OCI-LY3 (cell line): ENCODE data around the gene IGFBPL1.

Experiments used
- H2AFZ ChIP-seq: fragments of 200-600, 300-600 bp; shearing (Covaris generic); 2 replicates; pipeline ENCODE4 v1.6.0; 2014; ENCODE audit warnings: antibody characterized with exemption, low read depth, low read length
- H3K27ac ChIP-seq: fragments of 200-600, 300-600 bp; sonication (generic); 2 replicates; pipeline ENCODE4 v1.5.1; 2014; ENCODE audit warnings: mild to moderate bottlenecking, low read length, moderate library complexity, mixed read lengths
- H3K27me3 ChIP-seq: fragments of 200-600, 300-600 bp; sonication (generic); 2 replicates; pipeline ENCODE4 v1.6.1; 2014; ENCODE audit warnings: low read depth, low read length, mixed read lengths
- H3K36me3 ChIP-seq: fragments of 200-600, 300-600 bp; sonication (generic); replicated peaks from 2 replicates; pipeline ENCODE3; 2014; ENCODE audit warnings: low read depth, low read length, mixed read lengths
- H3K4me1 ChIP-seq: fragments of 300-600, 200-600 bp; sonication (generic); 2 replicates; pipeline ENCODE4 v1.6.1; 2014; ENCODE audit warnings: low read length, mixed read lengths
- H3K4me2 ChIP-seq: fragments of 200-600, 300-600 bp; sonication (generic); 2 replicates; pipeline ENCODE4 v1.6.1; 2014; ENCODE audit warnings: low read length, mixed read lengths
- H3K4me3 ChIP-seq: fragments of 300-600, 200-600 bp; sonication (generic); 2 replicates; pipeline ENCODE4 v1.5.1; 2014; ENCODE audit warnings: antibody characterized with exemption, mild to moderate bottlenecking, low read length, moderate library complexity
- H3K79me2 ChIP-seq: fragments of 300-600, 200-600 bp; shearing (Covaris generic); 2 replicates; pipeline ENCODE4 v1.6.1; 2014; ENCODE audit warnings: mild to moderate bottlenecking, low read length, mixed read lengths
- H3K9ac ChIP-seq: fragments of 300-600, 200-600 bp; shearing (Covaris generic); 2 replicates; pipeline ENCODE4 v1.6.0; 2014; ENCODE audit warnings: mild to moderate bottlenecking, low read length, moderate library complexity
- H3K9me3 ChIP-seq: fragments of 200-600, 300-600 bp; shearing (Covaris generic); 2 replicates; pipeline ENCODE4 v1.6.1; 2014; ENCODE audit warnings: low read length, mixed read lengths; ENCODE audit not compliant: insufficient read depth
- H4K20me1 ChIP-seq: fragments of 200-600, 300-600 bp; sonication (generic); 2 replicates; pipeline ENCODE4 v1.6.1; 2016; ENCODE audit warnings: low read length, mixed read lengths; ENCODE audit not compliant: insufficient read depth
- EZH2phosphoT487 ChIP-seq: fragments of 200-600 bp; shearing (Covaris generic); IDR thresholded peaks from 2 replicates; pipeline ENCODE4 v1.6.1; 2018; ENCODE audit warnings: antibody characterized with exemption, mixed run types, low read depth
- TF ChIP-seq, protein P1 (sequence below): fragments of 200-600, 300-600 bp; sonication (generic); IDR thresholded peaks from 2 replicates; pipeline ENCODE4 v1.5.1; 2014; ENCODE audit warnings: antibody characterized with exemption, low read length, low read depth

Gene IGFBPL1

DNA sequence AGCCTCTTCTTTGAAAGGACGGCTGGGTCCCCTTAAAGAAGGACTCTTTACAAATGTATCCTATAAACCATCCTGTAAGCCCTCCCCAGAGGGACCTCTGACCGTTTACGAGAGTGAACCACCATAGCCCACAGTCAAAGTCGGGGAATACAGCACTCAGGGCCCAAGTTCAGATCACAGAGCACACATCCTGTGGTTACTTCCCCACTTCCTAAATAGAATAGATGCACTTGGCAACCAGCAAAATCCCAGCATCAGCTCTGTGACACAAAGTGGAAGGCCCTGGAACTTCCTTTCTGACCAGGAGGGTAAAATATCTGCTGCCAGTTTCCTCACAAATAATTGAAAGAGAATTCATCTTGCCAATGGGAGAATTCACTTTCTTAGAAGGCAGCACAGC is 6.9 kb upstream of the IGFBPL1 start:
- Histone ChIP-seq H4K20me1 (no peaks in the 10 kb centered on the region), H3K9me3 (no peaks in the 10 kb centered on the region), H3K4me2 (no peak overlapping the region), H3K79me2 (no peaks in the 10 kb centered on the region), H3K36me3 (no peaks in the 10 kb centered on the region), H2AFZ (no peak overlapping the region), H3K9ac (no peak overlapping the region), H3K27me3 (peaks cover 9% of the 10 kb centered on the region), H3K4me1 (no peaks in the 10 kb centered on the region), H3K4me3 (no peak overlapping the region), H3K27ac (no peak overlapping the region)
- TF ChIP-seq, protein P1, sequence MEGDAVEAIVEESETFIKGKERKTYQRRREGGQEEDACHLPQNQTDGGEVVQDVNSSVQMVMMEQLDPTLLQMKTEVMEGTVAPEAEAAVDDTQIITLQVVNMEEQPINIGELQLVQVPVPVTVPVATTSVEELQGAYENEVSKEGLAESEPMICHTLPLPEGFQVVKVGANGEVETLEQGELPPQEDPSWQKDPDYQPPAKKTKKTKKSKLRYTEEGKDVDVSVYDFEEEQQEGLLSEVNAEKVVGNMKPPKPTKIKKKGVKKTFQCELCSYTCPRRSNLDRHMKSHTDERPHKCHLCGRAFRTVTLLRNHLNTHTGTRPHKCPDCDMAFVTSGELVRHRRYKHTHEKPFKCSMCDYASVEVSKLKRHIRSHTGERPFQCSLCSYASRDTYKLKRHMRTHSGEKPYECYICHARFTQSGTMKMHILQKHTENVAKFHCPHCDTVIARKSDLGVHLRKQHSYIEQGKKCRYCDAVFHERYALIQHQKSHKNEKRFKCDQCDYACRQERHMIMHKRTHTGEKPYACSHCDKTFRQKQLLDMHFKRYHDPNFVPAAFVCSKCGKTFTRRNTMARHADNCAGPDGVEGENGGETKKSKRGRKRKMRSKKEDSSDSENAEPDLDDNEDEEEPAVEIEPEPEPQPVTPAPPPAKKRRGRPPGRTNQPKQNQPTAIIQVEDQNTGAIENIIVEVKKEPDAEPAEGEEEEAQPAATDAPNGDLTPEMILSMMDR, result no peak
- TF ChIP-seq EZH2phosphoT487, result no peak

DNA sequence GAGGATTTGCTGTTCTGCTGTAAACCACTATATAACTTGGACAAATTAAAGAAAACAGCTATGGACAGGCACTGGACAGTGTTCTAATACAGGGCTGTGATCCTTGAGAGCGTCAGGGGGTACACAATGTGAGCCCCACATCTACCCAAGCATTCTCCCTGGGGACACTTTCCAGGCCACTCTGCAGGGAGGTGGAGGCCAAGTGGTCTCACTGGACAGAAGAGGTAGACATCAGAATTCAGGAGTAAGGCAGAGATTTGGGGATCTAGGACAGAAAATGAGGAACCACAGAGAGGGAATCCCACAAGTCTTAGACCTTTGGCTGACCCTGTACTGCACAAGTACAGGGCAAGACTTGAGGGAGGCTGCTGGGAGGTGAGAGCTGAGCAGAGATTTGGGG is 3.8 kb upstream of the IGFBPL1 start:
- no peak overlapping the region for H2AFZ ChIP-seq
- no peaks in the 10 kb centered on the region for H3K36me3 ChIP-seq
- no peaks in the 10 kb centered on the region for H3K79me2 ChIP-seq
- H3K4me2 ChIP-seq, result no peak overlapping the region
- TF ChIP-seq, protein P1, result no peak
- TF ChIP-seq EZH2phosphoT487, result no peak
- peaks cover 9% of the 10 kb centered on the region for H3K27me3 ChIP-seq
- H3K4me3 ChIP-seq, result no peak overlapping the region
- H3K27ac ChIP-seq, result no peak overlapping the region
- H4K20me1 ChIP-seq, result no peaks in the 10 kb centered on the region
- H3K4me1 ChIP-seq, result no peaks in the 10 kb centered on the region
- no peak overlapping the region for H3K9ac ChIP-seq
- H3K9me3 ChIP-seq, result no peaks in the 10 kb centered on the region

DNA sequence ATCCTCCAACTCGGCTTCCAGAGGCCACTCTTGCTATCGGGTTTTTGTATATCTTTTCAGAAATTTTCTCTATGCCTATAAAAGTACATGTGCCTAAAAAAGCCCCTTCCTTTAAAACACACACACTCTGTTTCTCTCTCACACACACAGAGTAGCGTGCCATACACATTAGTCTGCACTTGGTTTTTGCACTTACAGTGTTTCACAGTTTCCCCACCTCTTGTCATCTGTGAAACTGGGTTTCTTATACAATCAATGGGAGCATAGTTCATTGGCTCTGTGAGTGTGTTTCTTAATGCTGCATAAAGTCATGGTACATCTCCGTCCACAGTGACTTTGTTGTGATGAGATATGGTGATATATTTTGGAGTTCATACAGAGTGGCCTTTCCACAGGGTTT is 664 bp upstream of the IGFBPL1 start:
- H4K20me1 ChIP-seq, result no peaks in the 10 kb centered on the region
- no peak overlapping the region for H3K9ac ChIP-seq
- H3K27me3 ChIP-seq, result peaks cover 9% of the 10 kb centered on the region
- H3K4me1 ChIP-seq, result no peaks in the 10 kb centered on the region
- no peaks in the 10 kb centered on the region for H3K79me2 ChIP-seq
- no peak overlapping the region for H2AFZ ChIP-seq
- no peak overlapping the region for H3K27ac ChIP-seq
- H3K4me3 ChIP-seq, result no peak overlapping the region
- H3K9me3 ChIP-seq, result no peaks in the 10 kb centered on the region
- no peak overlapping the region for H3K4me2 ChIP-seq
- H3K36me3 ChIP-seq, result no peaks in the 10 kb centered on the region
- TF ChIP-seq, protein P1, result no peak
- TF ChIP-seq EZH2phosphoT487, result no peak

DNA sequence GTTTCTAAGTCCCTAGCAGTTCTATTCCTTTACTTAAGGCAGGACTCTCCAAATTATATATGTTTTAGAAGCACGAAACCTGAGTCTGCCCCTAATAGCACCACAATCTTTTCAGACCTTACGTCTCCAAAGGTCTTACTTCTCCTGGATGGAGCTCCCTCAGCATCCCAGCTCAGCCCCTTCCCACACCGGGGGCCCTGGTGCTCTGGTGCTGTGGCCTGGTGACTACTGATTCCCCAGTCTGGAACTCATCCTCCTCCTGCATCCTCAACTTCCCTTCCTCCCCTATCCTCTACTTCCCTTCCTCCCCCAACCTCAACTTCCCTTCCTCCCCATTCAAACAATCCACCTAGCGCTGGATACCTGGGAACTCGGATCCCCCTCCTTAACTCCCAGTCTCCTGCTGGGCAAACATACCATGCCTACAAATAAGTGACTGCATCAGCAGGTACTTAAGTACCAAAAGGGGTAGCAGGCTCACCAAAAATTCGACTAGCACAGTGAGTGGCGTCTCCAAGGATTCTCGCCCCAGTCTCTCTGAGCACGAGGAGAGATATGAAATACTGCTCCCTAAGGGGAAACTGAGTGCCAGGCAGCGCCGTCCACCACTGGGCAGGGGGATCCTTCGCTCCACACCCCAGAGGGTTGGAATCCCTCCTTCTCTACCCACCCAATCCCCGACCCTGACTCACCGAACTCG is 831 bp downstream of the IGFBPL1 start:
- no peaks in the 10 kb centered on the region for H3K36me3 ChIP-seq
- H3K27ac ChIP-seq, result no peak overlapping the region
- H4K20me1 ChIP-seq, result no peaks in the 10 kb centered on the region
- H3K9me3 ChIP-seq, result no peaks in the 10 kb centered on the region
- no peaks in the 10 kb centered on the region for H3K4me1 ChIP-seq
- H3K79me2 ChIP-seq, result no peaks in the 10 kb centered on the region
- no peak overlapping the region for H3K4me2 ChIP-seq
- TF ChIP-seq EZH2phosphoT487, result no peak
- TF ChIP-seq, protein P1, result no peak
- H3K27me3 ChIP-seq, result peaks cover 9% of the 10 kb centered on the region
- H2AFZ ChIP-seq, result no peak overlapping the region
- no peak overlapping the region for H3K9ac ChIP-seq
- no peak overlapping the region for H3K4me3 ChIP-seq
